Measurements from ENCODE around the gene APOB.

The APOB gene

DNA sequence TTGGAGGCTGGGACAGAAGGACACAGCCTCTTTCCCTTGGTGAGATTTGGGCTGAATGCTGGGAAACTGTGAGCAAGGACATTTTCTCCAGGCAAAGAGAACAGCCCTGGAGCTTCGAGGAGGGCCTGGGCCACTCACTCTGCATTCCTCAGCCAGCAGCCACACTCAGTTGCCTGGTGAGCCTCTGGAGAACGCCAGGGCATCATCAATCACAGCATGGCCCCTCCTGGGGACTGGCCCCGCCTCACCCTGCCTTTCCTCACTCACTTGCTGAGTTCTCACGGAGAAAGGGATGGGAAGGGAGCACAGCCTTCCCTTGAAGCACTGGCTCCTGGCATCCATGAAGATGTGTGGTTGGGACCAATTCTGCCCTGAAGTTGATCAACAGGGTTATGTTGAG lies 55.0 kb downstream of the APOB start:
- H3K36me3 Mint-ChIP-seq (ENCODE audit: insufficient read depth), result no peaks in the 10 kb centered on the region
- ATAC-seq (replicated peaks) (no peak), DNase-seq (no peak)
- H3K27me3 Mint-ChIP-seq, result peaks cover 7 to 44% of the 10 kb centered on the region in 2 donors
- no peaks in the 10 kb centered on the region for H3K9me3 Mint-ChIP-seq
- H3K27ac Mint-ChIP-seq, result no peak overlapping the region
- no peak overlapping the region for H3K4me3 Mint-ChIP-seq
- no peaks in the 10 kb centered on the region for H3K4me1 Mint-ChIP-seq (ENCODE audit: low read depth in 2 of 2)

GRCh38 chr2:20986024-20986939 lies 57.6 kb downstream of the APOB start:
- Mint-ChIP-seq H3K27me3 (peaks cover 6 to 42% of the 10 kb centered on the region in 2 donors), H3K36me3 (ENCODE audit: insufficient read depth) (no peaks in the 10 kb centered on the region), H3K4me1 (ENCODE audit: low read depth in 2 of 2) (no peaks in the 10 kb centered on the region), H3K27ac (no peak overlapping the region), H3K4me3 (no peak overlapping the region), H3K9me3 (no peaks in the 10 kb centered on the region)
- ATAC-seq (replicated peaks), result no peak
- DNase-seq, result no peak

GRCh38 chr2:20985062-20985461 lies 58.8 kb downstream of the APOB start:
- ATAC-seq (replicated peaks), result no peak
- Mint-ChIP-seq H3K4me1 (ENCODE audit: low read depth in 2 of 2) (no peaks in the 10 kb centered on the region), H3K27me3 (peaks cover 13 to 35% of the 10 kb centered on the region in 2 donors)

DNA sequence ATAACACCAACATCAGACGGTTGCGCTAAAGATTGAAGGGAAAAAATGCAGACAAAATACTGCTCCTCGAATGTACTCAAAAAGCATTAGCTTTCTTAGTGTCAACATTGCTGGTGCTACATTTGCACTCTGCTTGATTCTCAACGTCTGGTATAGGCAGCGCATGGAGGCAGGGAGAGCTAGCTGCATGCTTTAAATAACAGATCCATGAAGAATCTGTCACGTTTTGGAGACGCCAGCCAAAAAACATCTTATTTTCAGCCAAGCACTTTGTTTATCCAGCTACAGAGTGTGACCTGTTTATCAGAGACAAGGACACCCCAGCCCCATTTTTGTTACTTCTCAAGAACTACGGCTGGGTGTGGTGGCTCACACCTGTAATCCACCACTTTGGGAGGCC lies 59.5 kb downstream of the APOB start:
- H3K4me3 Mint-ChIP-seq, result no peak overlapping the region
- DNase-seq (no peak), ATAC-seq (replicated peaks) (no peak)
- no peaks in the 10 kb centered on the region for H3K4me1 Mint-ChIP-seq (ENCODE audit: low read depth in 2 of 2)
- no peaks in the 10 kb centered on the region for H3K9me3 Mint-ChIP-seq
- no peaks in the 10 kb centered on the region for H3K36me3 Mint-ChIP-seq (ENCODE audit: insufficient read depth)
- no peak overlapping the region for H3K27ac Mint-ChIP-seq
- peaks cover 13 to 31% of the 10 kb centered on the region in 2 donors for H3K27me3 Mint-ChIP-seq

More at GRCh38 chr2:20985062-20985461, 58.8 kb downstream of the APOB start:
- no peak for DNase-seq
- Mint-ChIP-seq H3K9me3 (no peaks in the 10 kb centered on the region), H3K4me3 (no peak overlapping the region), H3K27ac (no peak overlapping the region), H3K36me3 (ENCODE audit: insufficient read depth) (no peaks in the 10 kb centered on the region)

- ATAC-seq (replicated peaks) (no peak), DNase-seq (no peak)
- H3K27ac Mint-ChIP-seq, result no peak overlapping the region
- no peak overlapping the region for H3K4me3 Mint-ChIP-seq
- H3K4me1 Mint-ChIP-seq (ENCODE audit: low read depth in 2 of 2), result no peaks in the 10 kb centered on the region
- H3K27me3 Mint-ChIP-seq, result peaks cover 13 to 25% of the 10 kb centered on the region in 2 donors
- H3K9me3 Mint-ChIP-seq, result no peaks in the 10 kb centered on the region
- no peaks in the 10 kb centered on the region for H3K36me3 Mint-ChIP-seq (ENCODE audit: insufficient read depth)
These were observed 60.0 kb downstream of the APOB start for GRCh38 chr2:20983844-20984243.

DNA sequence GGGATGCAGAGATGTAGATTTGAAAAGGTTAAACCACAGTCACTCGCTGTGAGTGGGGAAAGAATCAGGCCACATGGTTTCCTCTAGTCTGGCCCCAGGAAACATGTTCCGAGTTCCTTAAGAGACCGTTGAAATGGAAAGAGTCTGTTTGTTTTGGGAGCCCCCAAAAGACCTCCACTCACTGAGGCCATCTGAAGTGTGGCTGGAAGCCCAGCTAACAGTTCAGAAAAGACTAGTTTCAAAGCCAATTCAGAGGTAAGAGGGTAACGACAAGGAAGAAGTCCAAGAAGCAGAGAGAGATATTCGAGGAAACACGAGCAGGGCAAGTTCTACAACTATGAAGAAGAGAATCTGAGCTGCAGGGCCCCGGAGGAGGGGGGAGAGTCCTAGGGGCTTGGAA lies 61.0 kb downstream of the APOB start:
- no peak overlapping the region for H3K27ac Mint-ChIP-seq
- ATAC-seq (replicated peaks) (no peak), DNase-seq (no peak)
- no peak overlapping the region for H3K4me3 Mint-ChIP-seq
- H3K36me3 Mint-ChIP-seq (ENCODE audit: insufficient read depth), result no peaks in the 10 kb centered on the region
- no peaks in the 10 kb centered on the region for H3K9me3 Mint-ChIP-seq
- H3K27me3 Mint-ChIP-seq, result peaks cover 17 to 23% of the 10 kb centered on the region in 2 donors
- no peaks in the 10 kb centered on the region for H3K4me1 Mint-ChIP-seq (ENCODE audit: low read depth in 2 of 2)

GRCh38 chr2:20977520-20978180 lies 66.2 kb downstream of the APOB start:
- Mint-ChIP-seq H3K27me3 (peaks cover 23 to 25% of the 10 kb centered on the region in 2 donors), H3K4me1 (ENCODE audit: low read depth in 2 of 2) (no peaks in the 10 kb centered on the region), H3K4me3 (no peak overlapping the region), H3K9me3 (no peaks in the 10 kb centered on the region), H3K27ac (no peak overlapping the region), H3K36me3 (ENCODE audit: insufficient read depth) (no peaks in the 10 kb centered on the region)
- DNase-seq, result no peak
- ATAC-seq (replicated peaks), result no peak

DNA sequence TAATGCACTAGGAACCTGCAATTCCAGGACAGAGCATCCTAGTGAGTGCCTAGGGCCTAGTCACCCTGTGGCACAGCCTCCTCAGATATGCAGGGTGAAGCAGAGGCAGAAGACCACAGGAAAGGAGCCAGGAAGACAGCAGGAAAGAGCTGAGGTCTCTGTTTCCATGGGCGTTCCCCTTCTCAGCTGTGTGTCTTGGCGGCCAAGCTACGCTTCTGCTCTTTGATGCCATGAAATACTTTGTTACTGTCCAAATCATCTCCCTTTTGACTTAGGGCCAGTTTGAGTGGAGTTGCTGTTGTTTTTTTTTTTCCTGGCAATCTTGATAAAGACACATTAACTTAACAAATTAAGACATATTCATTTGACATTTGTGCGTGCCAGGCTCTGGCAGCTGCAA lies 67.3 kb downstream of the APOB start:
- no peaks in the 10 kb centered on the region for H3K4me1 Mint-ChIP-seq (ENCODE audit: low read depth in 2 of 2)
- H3K9me3 Mint-ChIP-seq, result no peaks in the 10 kb centered on the region
- DNase-seq, result no peak
- no peak overlapping the region for H3K27ac Mint-ChIP-seq
- H3K4me3 Mint-ChIP-seq, result no peak overlapping the region
- H3K36me3 Mint-ChIP-seq (ENCODE audit: insufficient read depth), result no peaks in the 10 kb centered on the region
- ATAC-seq (replicated peaks), result no peak
- peaks cover 15 to 21% of the 10 kb centered on the region in 2 donors for H3K27me3 Mint-ChIP-seq

GRCh38 chr2:20972792-20973565 lies 70.9 kb downstream of the APOB start:
- no peak overlapping the region for H3K4me3 Mint-ChIP-seq
- no peak for ATAC-seq (replicated peaks)
- H3K27ac Mint-ChIP-seq, result no peak overlapping the region
- H3K36me3 Mint-ChIP-seq (ENCODE audit: insufficient read depth), result no peaks in the 10 kb centered on the region
- no peaks in the 10 kb centered on the region for H3K9me3 Mint-ChIP-seq
- no peak for DNase-seq
- H3K27me3 Mint-ChIP-seq, result peaks cover 28 to 40% of the 10 kb centered on the region in 2 donors
- no peaks in the 10 kb centered on the region for H3K4me1 Mint-ChIP-seq (ENCODE audit: low read depth in 2 of 2)

- Mint-ChIP-seq H3K4me1 (ENCODE audit: low read depth in 2 of 2) (no peaks in the 10 kb centered on the region), H3K27me3 (peaks cover 27 to 45% of the 10 kb centered on the region in 2 donors), H3K4me3 (no peak overlapping the region), H3K36me3 (ENCODE audit: insufficient read depth) (no peaks in the 10 kb centered on the region), H3K27ac (no peak overlapping the region), H3K9me3 (no peaks in the 10 kb centered on the region)
- no peak for DNase-seq
- no peak for ATAC-seq (replicated peaks)
These were observed 71.8 kb downstream of the APOB start for GRCh38 chr2:20972110-20972509.

- Mint-ChIP-seq H3K36me3 (ENCODE audit: insufficient read depth) (no peaks in the 10 kb centered on the region), H3K27ac (no peak overlapping the region), H3K9me3 (no peaks in the 10 kb centered on the region), H3K4me1 (ENCODE audit: low read depth in 2 of 2) (no peaks in the 10 kb centered on the region), H3K27me3 (peaks cover 42 to 65% of the 10 kb centered on the region in 2 donors), H3K4me3 (no peak overlapping the region)
- DNase-seq, result no peak
- no peak for ATAC-seq (replicated peaks)
These were observed 73.8 kb downstream of the APOB start for GRCh38 chr2:20970068-20970467.

DNA sequence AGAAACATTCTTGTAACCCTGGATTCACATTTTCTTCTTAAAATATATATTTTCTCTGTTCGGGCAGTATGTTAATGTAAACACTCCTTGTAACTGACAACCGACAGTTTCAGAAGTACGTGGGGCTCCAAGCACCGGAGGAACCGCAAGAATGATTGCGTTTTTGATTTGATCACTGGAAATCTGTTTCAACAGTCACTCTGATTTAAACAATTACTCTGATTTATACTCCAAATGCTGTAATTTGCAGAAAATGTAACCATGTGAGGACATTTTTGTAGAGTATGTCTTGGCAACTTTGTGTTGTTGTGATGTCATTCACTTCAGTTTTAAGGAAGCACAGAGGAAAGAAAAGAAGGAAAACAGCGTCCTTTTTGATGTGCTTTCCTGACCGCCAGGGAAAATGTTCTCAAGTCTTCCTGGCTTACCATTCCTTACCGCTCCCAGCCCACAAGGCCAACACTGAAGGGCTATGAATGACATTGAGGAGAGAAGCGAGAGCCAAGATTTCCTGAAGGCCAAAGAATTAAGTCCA lies 77.7 kb downstream of the APOB start:
- no peaks in the 10 kb centered on the region for H3K36me3 Mint-ChIP-seq (ENCODE audit: insufficient read depth)
- H3K4me1 Mint-ChIP-seq (ENCODE audit: low read depth in 2 of 2), result no peaks in the 10 kb centered on the region
- DNase-seq, result no peak
- no peak overlapping the region for H3K27ac Mint-ChIP-seq
- H3K27me3 Mint-ChIP-seq, result peaks cover 50 to 84% of the 10 kb centered on the region in 2 donors
- H3K4me3 Mint-ChIP-seq, result no peak overlapping the region
- H3K9me3 Mint-ChIP-seq, result no peaks in the 10 kb centered on the region
- no peak for ATAC-seq (replicated peaks)

- H3K27me3 Mint-ChIP-seq, result peaks cover 43 to 85% of the 10 kb centered on the region in 2 donors
- no peak for DNase-seq
- no peaks in the 10 kb centered on the region for H3K9me3 Mint-ChIP-seq
- H3K4me3 Mint-ChIP-seq, result no peak overlapping the region
- H3K27ac Mint-ChIP-seq, result no peak overlapping the region
- H3K4me1 Mint-ChIP-seq (ENCODE audit: low read depth in 2 of 2), result no peaks in the 10 kb centered on the region
- H3K36me3 Mint-ChIP-seq (ENCODE audit: insufficient read depth), result no peaks in the 10 kb centered on the region
- ATAC-seq (replicated peaks), result no peak
These were observed 78.7 kb downstream of the APOB start for GRCh38 chr2:20965221-20965620.

Measured in effector memory CD8-positive, alpha-beta T cell (primary cell).